A549 (cell line): ENCODE data around the gene TFDP2. TPM values are rescaled to one million over a fixed set of nuclear protein-coding genes. Genes with fewer than 3 reads are reported as not detected.

ENCODE experiments used
- ATAC-seq, 2 experiments: fragments of 200-7000 bp in 1 of 2; fragments of >200 bp in 1 of 2; cut with Nextera tagmentation in 1 of 2; cut with Tn5 transposase in 1 of 2; 3 replicates each; pipeline versions ENCODE4 v1.8.0 to v1.9.1; 2018 to 2020; ENCODE audit warnings: mild to moderate bottlenecking in 1 of 2, moderate library complexity in 1 of 2
- CTCF ChIA-PET: fragments of 300-600 bp; sonication (Branson Sonifier 250); formaldehyde crosslinking; extraction: SDS; loops from one replicate; lab custom pipeline; 2021; ENCODE audit warnings: antibody characterized with exemption, inconsistent platforms; lab: Yijun Ruan, JAX
- POLR2A ChIA-PET: fragments of 350-600 bp; formaldehyde crosslinking; extraction: SDS; loops from one replicate; lab custom pipeline; 2021; ENCODE audit warnings: antibody characterized with exemption, inconsistent platforms; lab: Yijun Ruan, JAX
- DNase-seq, 2 experiments: peaks; one replicate each; pipeline versions ENCODE4 v3.0.0 to v3.0.0-alpha.2; 2011 to 2016; ENCODE audit warnings: low read depth in 1 of 2, low spot score in 1 of 2
- FAIRE-seq: peaks from 2 replicates; lab custom pipeline; 2011; peaks lifted over from hg19 to GRCh38; lab: Jason Lieb, UNC
- H3K27ac ChIP-seq, 2 experiments: fragments of >200 bp; sonication (Bioruptor Twin); formaldehyde crosslinking; 3 replicates each; pipeline ENCODE4 v1.5.1; 2016 to 2017
- H3K4me1 ChIP-seq: fragments of >200 bp; sonication (Bioruptor Twin); formaldehyde crosslinking; 3 replicates; pipeline ENCODE4 v1.6.1; 2016
- H3K4me2 ChIP-seq: fragments of >200 bp; sonication (Bioruptor Twin); formaldehyde crosslinking; 3 replicates; pipeline ENCODE4 v1.6.1; 2016
- H3K4me3 ChIP-seq: fragments of >200 bp; sonication (Bioruptor Twin); formaldehyde crosslinking; 3 replicates; pipeline ENCODE4 v1.5.1; 2016
- H3K9me3 ChIP-seq: fragments of >200 bp; sonication (Bioruptor Twin); formaldehyde crosslinking; 3 replicates; pipeline ENCODE4 v1.6.1; 2016
- ATOH8 ChIP-seq: fragments of 250-450 bp; sonication (Bioruptor Pico); IDR thresholded peaks from 2 replicates; pipeline ENCODE4 v1.5.0; 2020; ENCODE audit warnings: low read depth, mild to moderate bottlenecking, moderate library complexity
- BCL3 ChIP-seq: fragments of >200 bp; sonication (Bioruptor Twin); formaldehyde crosslinking; IDR thresholded peaks from 3 replicates; pipeline ENCODE4 v1.6.1; 2016
- CHD2 ChIP-seq: fragments of 150-350 bp; IDR thresholded peaks from 2 replicates; pipeline ENCODE4 v1.6.1; 2014; ENCODE audit warnings: low read length; ENCODE audit not compliant: partially characterized antibody
- CHD4 ChIP-seq: fragments of 200-600 bp; sonication (generic); IDR thresholded peaks from 2 replicates; pipeline ENCODE4 v1.6.1; 2016; ENCODE audit warnings: antibody characterized with exemption, mild to moderate bottlenecking, borderline replicate concordance
- E2F6 ChIP-seq: IDR thresholded peaks from 2 replicates; pipeline ENCODE4 v1.6.1; 2012; ENCODE audit warnings: low read depth, borderline replicate concordance
- EHMT2 ChIP-seq: fragments of 200-600 bp; sonication (generic); IDR thresholded peaks from 2 replicates; pipeline ENCODE4 v1.6.1; 2016; ENCODE audit warnings: antibody characterized with exemption, low read depth, mild to moderate bottlenecking, moderate library complexity
- EP300 ChIP-seq, 2 experiments: fragments of >200 bp; sonication (Bioruptor Twin); formaldehyde crosslinking; IDR thresholded peaks; 2 replicates in 1 of 2; 3 replicates in 1 of 2; pipeline ENCODE4 v1.6.1; 2016 to 2017
- ESRRA ChIP-seq: fragments of 150-350 bp; IDR thresholded peaks from 2 replicates; pipeline ENCODE4 v1.6.1; 2014; ENCODE audit warnings: mild to moderate bottlenecking, low read length, borderline replicate concordance
- FOXS1 ChIP-seq: fragments of 250-450 bp; sonication (Bioruptor Pico); IDR thresholded peaks from 2 replicates; pipeline ENCODE4 v1.5.0; 2020; ENCODE audit warnings: mild to moderate bottlenecking, moderate library complexity
- GATA3 ChIP-seq: IDR thresholded peaks from 2 replicates; pipeline ENCODE4 v1.6.1; 2012; ENCODE audit warnings: borderline replicate concordance
- HEYL ChIP-seq: fragments of 250-450 bp; sonication (Bioruptor Pico); IDR thresholded peaks from 2 replicates; pipeline ENCODE4 v1.8.0; 2021; ENCODE audit warnings: mild to moderate bottlenecking, moderate library complexity
- HMGXB4 ChIP-seq: fragments of 250-450 bp; sonication (Bioruptor Pico); IDR thresholded peaks from 2 replicates; pipeline ENCODE4 v1.5.0; 2021; ENCODE audit warnings: mild to moderate bottlenecking, moderate library complexity, borderline replicate concordance
- HOXB13 ChIP-seq: fragments of 250-450 bp; sonication (Bioruptor Pico); IDR thresholded peaks from 2 replicates; pipeline ENCODE4 v1.5.0; 2020; ENCODE audit warnings: low read depth, mild to moderate bottlenecking, moderate library complexity
- JUN ChIP-seq, 2 experiments: fragments of >200 bp; sonication (Bioruptor Twin); formaldehyde crosslinking; IDR thresholded peaks; 2 replicates in 1 of 2; 3 replicates in 1 of 2; pipeline ENCODE4 v1.6.1; 2016 to 2017
- MAFK ChIP-seq: fragments of 450-650 bp; IDR thresholded peaks from 2 replicates; pipeline ENCODE4 v1.6.1; 2014; ENCODE audit not compliant: partially characterized antibody
- MAZ ChIP-seq: fragments of 150-350 bp; IDR thresholded peaks from 2 replicates; pipeline ENCODE4 v1.6.1; 2014; ENCODE audit warnings: antibody characterized with exemption, low read depth, low read length, borderline replicate concordance
- NPAS2 ChIP-seq: fragments of 250-450 bp; sonication (Bioruptor Pico); IDR thresholded peaks from 2 replicates; pipeline ENCODE4 v1.8.0; 2022; ENCODE audit warnings: mild to moderate bottlenecking, moderate library complexity, borderline replicate concordance
- NR3C1 ChIP-seq: fragments of >200 bp; sonication (Bioruptor Twin); formaldehyde crosslinking; IDR thresholded peaks from 3 replicates; pipeline ENCODE4 v1.6.1; 2017
- PBX3 ChIP-seq: IDR thresholded peaks from 2 replicates; pipeline ENCODE4 v1.6.1; 2012
- PHF8 ChIP-seq: fragments of 200-600 bp; sonication (generic); IDR thresholded peaks from 2 replicates; pipeline ENCODE4 v1.6.1; 2016; ENCODE audit warnings: low read depth, mild to moderate bottlenecking, antibody characterized with exemption, moderate library complexity, borderline replicate concordance
- POLR2AphosphoS2 ChIP-seq: conservative IDR thresholded peaks from 2 replicates; pipeline ENCODE4 v1.6.1; 2012; ENCODE audit warnings: low read length, improper control_type of control experiment, inconsistent platforms
- RARB ChIP-seq: fragments of 250-450 bp; sonication (Bioruptor Pico); IDR thresholded peaks from 2 replicates; pipeline ENCODE4 v1.8.0; 2021; ENCODE audit warnings: mild to moderate bottlenecking, moderate library complexity
- RCOR1 ChIP-seq: fragments of 150-350 bp; IDR thresholded peaks from 2 replicates; pipeline ENCODE4 v1.6.1; 2014; ENCODE audit warnings: antibody characterized with exemption, low read length, low read depth
- REST ChIP-seq: fragments of 200-600 bp; sonication (generic); IDR thresholded peaks from 2 replicates; pipeline ENCODE4 v1.6.1; 2016; ENCODE audit warnings: antibody characterized with exemption, mild to moderate bottlenecking, moderate library complexity
- RNF2 ChIP-seq: fragments of 200-600 bp; sonication (generic); IDR thresholded peaks from 2 replicates; pipeline ENCODE4 v1.6.1; 2016; ENCODE audit warnings: low read depth, mild to moderate bottlenecking, antibody characterized with exemption, moderate library complexity, borderline replicate concordance
- SMC3 ChIP-seq: fragments of >200 bp; sonication (Bioruptor Twin); formaldehyde crosslinking; IDR thresholded peaks from 3 replicates; pipeline ENCODE4 v1.6.1; 2018; ENCODE audit warnings: inconsistent platforms
- SREBF2 ChIP-seq: fragments of 450-650 bp; IDR thresholded peaks from 2 replicates; pipeline ENCODE4 v1.6.1; 2014; ENCODE audit warnings: mild to moderate bottlenecking, moderate library complexity
- TFCP2L1 ChIP-seq: fragments of 250-450 bp; sonication (Bioruptor Pico); IDR thresholded peaks from 2 replicates; pipeline ENCODE4 v1.5.0; 2021; ENCODE audit warnings: mild to moderate bottlenecking
- ZC3H11A ChIP-seq: fragments of 450-650 bp; IDR thresholded peaks from 2 replicates; pipeline ENCODE4 v1.6.1; 2014; ENCODE audit warnings: antibody characterized with exemption, mild to moderate bottlenecking
- WGBS: methylation state at CpG from one replicate; pipeline ENCODE4 v1.1.6; 2017; ENCODE audit errors: missing lambda C conversion rate; 5-methylcytosine and 5-hydroxymethylcytosine counted together
- polyA minus RNA-seq: library from RNA; depleted of rRNA, polyadenylated mRNA; stranded (reverse); fragments of >200 nt; gene quantifications from 2 replicates; pipeline ENCODE4 v1.2.3, GENCODE V29; 2011; rRNA and poly(A)+ RNA removed
- polyA plus RNA-seq, 4 experiments: library from polyadenylated mRNA; depleted of rRNA in 3 of 4; stranded (reverse); fragments of >200 nt; fragmentation: RNase III in 1 of 4; extraction: RNeasy Plus Mini Kit Qiagen cat#74134 plus additional on column Dnase treatment in 1 of 4; gene quantifications; 2 replicates in 3 of 4; 3 replicates in 1 of 4; pipeline ENCODE4 v1.2.3, GENCODE V29; 2011 to 2017

Gene TFDP2
- polyA plus RNA-seq (2011; rRNA removed) (30.2 and 61.5 TPM in 2 replicates), polyA plus RNA-seq (2017; fragmentation: RNase III; extraction: RNeasy Plus Mini Kit Qiagen cat#74134 plus additional on column Dnase treatment) (9.6 to 12.6 TPM (median 10.0 TPM) in 3 replicates), polyA minus RNA-seq (13.2 and 14.5 TPM in 2 replicates)
- 7.2 and 11.2 TPM in 2 replicates for polyA plus RNA-seq (2012; cell fraction: cytosol; rRNA removed)
- 7.6 and 7.7 TPM in 2 replicates for polyA plus RNA-seq (2012; cell fraction: nucleus; rRNA removed)

- POLR2A ChIA-PET, result interaction anchor here (0.7 to 1.0 kb wide), 2 partner anchors 16 to 853 kb away, joined by 3 read pairs; partner anchors contain the start of gene U2SURP
- DNase-seq (peak; percentile 87 to 89), FAIRE-seq (no peak), ATAC-seq (peak; percentile 97 to 100)
- Histone ChIP-seq H3K27ac (peak within 1 kb of the TSS; percentile 67 to 90), H3K4me3 (peak within 1 kb of the TSS; percentile 83), H3K9me3 (no peaks in the 10 kb centered on the region), H3K4me1 (peaks cover 10% of the 10 kb centered on the region; the same call in 2 of the 3 replicates), H3K4me2 (peak within 1 kb of the TSS; percentile 89)
- WGBS, result 2% methylated on average over 52 of the region's 83 CpGs
- CTCF ChIA-PET, result interaction anchor here (0.9 kb wide), 1 partner anchor 23 kb away, joined by 3 read pairs; no protein-coding TSS in a partner anchor
- TF ChIP-seq EHMT2 (no peak), POLR2AphosphoS2 (no peak), HOXB13 (CRISPR knock-in tag) (no peak), CHD2 (no peak), SMC3 (no peak), REST (no peak), BCL3 (no peak), RNF2 (0 out of 2 replicates have a peak, but pooled peaks have one; percentile 23), HMGXB4 (CRISPR knock-in tag) (peak; percentile 37; the same call in 1 of the 2 replicates), JUN (IDR thresholded peaks at IDR 0.05) (peak in 1 of 2 experiments; percentile 41; a peak in 1 of 5 replicates), MAZ (no peak), NPAS2 (no peak), MAFK (no peak), RCOR1 (no peak), GATA3 (no peak), CHD4 (no peak), NR3C1 (no peak), RARB (no peak), PBX3 (no peak), ATOH8 (no peak), FOXS1 (CRISPR knock-in tag) (no peak), HEYL (no peak), SREBF2 (no peak), ZC3H11A (no peak), ESRRA (no peak), TFCP2L1 (CRISPR knock-in tag) (no peak), PHF8 (peak; percentile 95), E2F6 (peak; percentile 81; the same call in 1 of the 2 replicates), EP300 (IDR thresholded peaks at IDR 0.05) (no peak)
Observed at GRCh38 chr3:142148792-142149672, at the start of gene TFDP2. TFDP2 (minus strand) TSS chr3:142149544; CDS start chr3:142101749, 47,795 bp downstream.
